Measurements from ENCODE around the gene CAB39. TPM values are rescaled to one million over a fixed set of nuclear protein-coding genes. Genes with fewer than 3 reads are reported as not detected.

Gene CAB39
- total and polyA plus RNA-seq, 10 donors: 24.4 to 120 (median 80.2) TPM

- 89 to 99% (median 98%) methylated on average over 4 of the region's 4 CpGs for WGBS, 5 donors
- peaks cover 0 to 15% (median 4%) of the 10 kb centered on the region in 6 donors for H3K36me3 ChIP-seq
- H3K27ac ChIP-seq: peak overlapping the region in 3 of 8 donors; percentile 97 to 98 (median 97)
- DNase-seq: no peak
- TF ChIP-seq POLR2AphosphoS5 (IDR thresholded peaks at IDR 0.05) (no peak), POLR2A (IDR thresholded peaks at IDR 0.05) (no peak), CTCF (IDR thresholded peaks at IDR 0.05 in 8 of 11, conservative IDR thresholded peaks at IDR 0.05 in 3 of 11) (no peak)
- peaks cover 24 to 89% (median 84%) of the 10 kb centered on the region in 6 donors for H3K4me1 ChIP-seq
- H3K27me3 ChIP-seq (replicated peaks in 1 of 7): no peaks in the 10 kb centered on the region
- intact Hi-C loops (cut with DNase I; ENCODE audit: low total_unique reads): loop anchor here (10.0 kb wide), 1 partner anchor 78 kb away; no protein-coding TSS in a partner anchor
- H3K9me3 ChIP-seq: no peaks in the 10 kb centered on the region
- no peak overlapping the region for H3K4me3 ChIP-seq
Observed at GRCh38 chr2:230716588-230716987, 3.9 kb downstream of the CAB39 start.

- H3K4me1 ChIP-seq: peaks cover 24 to 90% (median 85%) of the 10 kb centered on the region in 6 donors
- H3K27ac ChIP-seq: peak overlapping the region in 4 of 8 donors; percentile 26 to 87 (median 42)
- intact Hi-C loops (cut with DNase I; ENCODE audit: low total_unique reads): loop anchor here (10.0 kb wide), 1 partner anchor 77 kb away; no protein-coding TSS in a partner anchor
Observed at GRCh38 chr2:230717600-230717999, 5.0 kb downstream of the CAB39 start.

GRCh38 chr2:230719340-230719739, 6.7 kb downstream of the CAB39 start:
- intact Hi-C loops (cut with DNase I; ENCODE audit: low total_unique reads): loop anchor here (10.0 kb wide), 1 partner anchor 75 kb away; no protein-coding TSS in a partner anchor
- no peaks in the 10 kb centered on the region for H3K27me3 ChIP-seq (replicated peaks in 1 of 7)
- DNase-seq: no peak
- no peak overlapping the region for H3K4me3 ChIP-seq
- peak overlapping the region in 2 of 8 donors; percentile 84 to 87 for H3K27ac ChIP-seq
- TF ChIP-seq CTCF (IDR thresholded peaks at IDR 0.05 in 8 of 11, conservative IDR thresholded peaks at IDR 0.05 in 3 of 11): no peak
- no peak for TF ChIP-seq POLR2AphosphoS5 (IDR thresholded peaks at IDR 0.05)
- no peak for TF ChIP-seq POLR2A (IDR thresholded peaks at IDR 0.05)
- 85 to 96% (median 94%) methylated on average over 3 of the region's 3 CpGs for WGBS, 5 donors
- H3K4me1 ChIP-seq: peaks cover 30 to 100% (median 94%) of the 10 kb centered on the region in 6 donors
- H3K36me3 ChIP-seq: peaks cover 0 to 25% (median 7%) of the 10 kb centered on the region in 6 donors
- H3K9me3 ChIP-seq: no peaks in the 10 kb centered on the region

More at GRCh38 chr2:230717600-230717999, 5.0 kb downstream of the CAB39 start:
- no peaks in the 10 kb centered on the region for H3K27me3 ChIP-seq (replicated peaks in 1 of 7)
- no peak overlapping the region for H3K4me3 ChIP-seq
- TF ChIP-seq POLR2A (IDR thresholded peaks at IDR 0.05) (no peak), POLR2AphosphoS5 (IDR thresholded peaks at IDR 0.05) (no peak), CTCF (IDR thresholded peaks at IDR 0.05 in 8 of 11, conservative IDR thresholded peaks at IDR 0.05 in 3 of 11) (no peak)
- DNase-seq: no peak
- no peaks in the 10 kb centered on the region for H3K9me3 ChIP-seq
- 41 to 59% (median 50%) methylated on average over 3 of the region's 3 CpGs for whole genome bisulfite sequencing, 5 donors
- peaks cover 0 to 15% (median 4%) of the 10 kb centered on the region in 6 donors for H3K36me3 ChIP-seq

GRCh38 chr2:230721712-230722111, 9.1 kb downstream of the CAB39 start:
- intact Hi-C loops (cut with DNase I; ENCODE audit: low total_unique reads): no loop called here
- Histone ChIP-seq H3K4me1 (peaks cover 17 to 97% (median 85%) of the 10 kb centered on the region in 6 donors), H3K4me3 (peak overlapping the region in 1 of 8 donors; percentile 35), H3K9me3 (no peaks in the 10 kb centered on the region), H3K27me3 (replicated peaks in 1 of 7) (no peaks in the 10 kb centered on the region), H3K36me3 (peaks cover 0 to 44% (median 7%) of the 10 kb centered on the region in 6 donors), H3K27ac (peak overlapping the region in 7 of 8 donors; percentile 50 to 87 (median 80))
- WGBS, 5 donors: 19 to 58% (median 41%) methylated on average over 1 of the region's 1 CpG
- TF ChIP-seq CTCF (IDR thresholded peaks at IDR 0.05 in 8 of 11, conservative IDR thresholded peaks at IDR 0.05 in 3 of 11) (no peak), POLR2AphosphoS5 (IDR thresholded peaks at IDR 0.05) (no peak), POLR2A (IDR thresholded peaks at IDR 0.05) (no peak)
- no peak for DNase-seq

Data from spleen (tissue), 11 donors.